BJ (cell line): Measurements from ENCODE around the gene FAM163A. TPM values are rescaled to one million over a fixed set of nuclear protein-coding genes. Genes with fewer than 3 reads are reported as not detected.

Source experiments
- CTCF ChIA-PET: fragments of 350-600 bp; formaldehyde crosslinking; extraction: SDS; loops from one replicate; lab custom pipeline; 2021; ENCODE audit warnings: antibody characterized with exemption, inconsistent platforms; lab: Yijun Ruan, JAX
- POLR2A ChIA-PET: fragments of 300-600 bp; sonication (Branson Sonifier 250); formaldehyde crosslinking; extraction: SDS; loops from one replicate; lab custom pipeline; 2021; ENCODE audit warnings: antibody characterized with exemption; lab: Charles Lee
- DNase-seq: peaks from one replicate; pipeline ENCODE4 v3.0.0-alpha.2; 2011; ENCODE audit warnings: low read depth
- H3K27me3 ChIP-seq: 2 replicates; pipeline ENCODE4 v1.6.0; 2011; ENCODE audit warnings: low read length; ENCODE audit not compliant: control insufficient read depth, insufficient read depth
- H3K36me3 ChIP-seq: 2 replicates; pipeline ENCODE4 v1.5.1; 2011; ENCODE audit warnings: low read length; ENCODE audit not compliant: control insufficient read depth, insufficient read depth
- H3K4me3 ChIP-seq: 2 replicates; pipeline ENCODE4 v1.5.1; 2011; ENCODE audit warnings: low read depth, mild to moderate bottlenecking, control low read depth, low read length
- polyA plus RNA-seq: library from polyadenylated mRNA; depleted of rRNA; stranded (reverse); fragments of >200 nt; gene quantifications from 2 replicates; pipeline ENCODE4 v1.2.3, GENCODE V29; 2011
- TF ChIP-seq, protein P1 (sequence below): IDR thresholded peaks from 2 replicates; pipeline ENCODE4 v1.5.1; 2011; ENCODE audit warnings: low read depth, mild to moderate bottlenecking, control low read depth, inconsistent platforms, low read length, moderate library complexity; ENCODE audit not compliant: insufficient read depth

FAM163A gene
- polyA plus RNA-seq, 1 experiment, result not detected

DNA sequence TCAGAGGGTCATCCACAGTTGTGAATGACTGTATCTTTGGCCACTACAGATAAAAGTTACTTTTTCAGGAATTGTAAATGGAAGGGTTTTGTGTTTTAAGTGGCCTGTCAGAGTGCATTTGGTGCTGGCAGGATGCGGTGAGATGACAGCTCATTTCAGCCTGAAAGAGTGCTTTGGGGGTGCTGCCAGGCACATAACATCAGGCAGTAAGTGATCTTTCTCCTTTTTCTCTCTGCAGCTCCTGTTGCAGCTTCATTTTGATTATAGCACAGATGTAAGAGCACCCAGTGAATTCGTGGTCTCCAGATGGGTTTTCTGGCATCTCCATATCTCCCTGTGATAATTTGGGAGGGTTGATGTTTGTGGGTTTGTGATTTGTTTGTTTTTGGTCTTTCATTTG is 14.8 kb upstream of the FAM163A start:
- TF ChIP-seq, protein P1, sequence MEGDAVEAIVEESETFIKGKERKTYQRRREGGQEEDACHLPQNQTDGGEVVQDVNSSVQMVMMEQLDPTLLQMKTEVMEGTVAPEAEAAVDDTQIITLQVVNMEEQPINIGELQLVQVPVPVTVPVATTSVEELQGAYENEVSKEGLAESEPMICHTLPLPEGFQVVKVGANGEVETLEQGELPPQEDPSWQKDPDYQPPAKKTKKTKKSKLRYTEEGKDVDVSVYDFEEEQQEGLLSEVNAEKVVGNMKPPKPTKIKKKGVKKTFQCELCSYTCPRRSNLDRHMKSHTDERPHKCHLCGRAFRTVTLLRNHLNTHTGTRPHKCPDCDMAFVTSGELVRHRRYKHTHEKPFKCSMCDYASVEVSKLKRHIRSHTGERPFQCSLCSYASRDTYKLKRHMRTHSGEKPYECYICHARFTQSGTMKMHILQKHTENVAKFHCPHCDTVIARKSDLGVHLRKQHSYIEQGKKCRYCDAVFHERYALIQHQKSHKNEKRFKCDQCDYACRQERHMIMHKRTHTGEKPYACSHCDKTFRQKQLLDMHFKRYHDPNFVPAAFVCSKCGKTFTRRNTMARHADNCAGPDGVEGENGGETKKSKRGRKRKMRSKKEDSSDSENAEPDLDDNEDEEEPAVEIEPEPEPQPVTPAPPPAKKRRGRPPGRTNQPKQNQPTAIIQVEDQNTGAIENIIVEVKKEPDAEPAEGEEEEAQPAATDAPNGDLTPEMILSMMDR, result no peak
- ChIA-PET POLR2A (no interaction called here), CTCF (interaction anchor here (1.5 to 1.9 kb wide), 2 partner anchors 82 to 87 kb away, joined by 5 to 11 read pairs; no protein-coding TSS in a partner anchor)
- no peak for DNase-seq
- H3K27me3 ChIP-seq, result peaks cover 5% of the 10 kb centered on the region; the same call in 1 of the 2 replicates
- no peak overlapping the region for H3K4me3 ChIP-seq
- H3K36me3 ChIP-seq, result no peaks in the 10 kb centered on the region

DNA sequence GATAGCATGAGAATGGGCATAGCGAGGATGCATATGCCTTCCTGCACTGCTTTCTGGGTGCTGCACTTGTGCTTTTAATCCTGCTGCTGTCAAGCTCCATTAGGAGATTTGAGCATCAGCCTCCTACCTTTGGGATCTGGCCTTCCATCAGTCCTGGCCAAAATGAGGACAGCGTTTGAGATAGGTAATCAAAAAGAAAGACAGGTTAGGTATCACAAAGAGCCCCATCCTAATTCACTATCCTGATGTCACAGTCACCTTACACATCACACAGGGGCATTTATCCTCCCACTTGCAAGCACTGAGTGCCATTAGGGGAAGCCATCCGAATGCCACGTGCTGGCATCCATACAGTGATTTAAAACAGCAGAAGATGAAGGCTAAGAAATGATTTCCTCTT is 13.2 kb upstream of the FAM163A start:
- Histone ChIP-seq H3K27me3 (peaks cover 5% of the 10 kb centered on the region; the same call in 1 of the 2 replicates), H3K4me3 (no peak overlapping the region), H3K36me3 (no peaks in the 10 kb centered on the region)
- CTCF ChIA-PET, result interaction anchor here (0.8 to 1.3 kb wide), 3 partner anchors 8 to 87 kb away, joined by 3 to 4 read pairs (median 3); no protein-coding TSS in a partner anchor
- no peak for DNase-seq
- POLR2A ChIA-PET, result no interaction called here
- TF ChIP-seq, protein P1, result no peak

DNA sequence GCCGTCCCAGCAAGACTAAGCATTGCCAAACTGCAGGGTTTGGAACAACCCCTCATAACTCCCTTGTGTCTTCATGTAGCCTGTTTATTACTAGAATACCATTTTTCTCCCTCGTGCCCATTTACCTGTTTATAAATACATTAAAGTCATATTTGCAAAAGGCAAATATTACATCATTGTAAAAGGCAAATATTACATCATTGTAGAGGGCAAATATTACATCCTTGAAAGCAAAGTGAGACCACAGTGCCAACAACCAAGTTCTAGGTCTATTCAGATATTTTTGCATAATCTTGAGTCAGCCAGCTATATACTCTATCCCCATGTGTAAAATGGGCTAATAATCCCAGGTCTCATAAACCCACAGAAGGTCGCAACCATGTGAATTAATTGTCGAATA is 11.4 kb upstream of the FAM163A start:
- TF ChIP-seq, protein P1, result no peak
- Histone ChIP-seq H3K36me3 (no peaks in the 10 kb centered on the region), H3K27me3 (peaks cover 5% of the 10 kb centered on the region; the same call in 1 of the 2 replicates), H3K4me3 (no peak overlapping the region)
- ChIA-PET CTCF (interaction anchor here (1.2 kb wide), 1 partner anchor 26 kb away, joined by 5 read pairs; no protein-coding TSS in a partner anchor), POLR2A (no interaction called here)
- no peak for DNase-seq

DNA sequence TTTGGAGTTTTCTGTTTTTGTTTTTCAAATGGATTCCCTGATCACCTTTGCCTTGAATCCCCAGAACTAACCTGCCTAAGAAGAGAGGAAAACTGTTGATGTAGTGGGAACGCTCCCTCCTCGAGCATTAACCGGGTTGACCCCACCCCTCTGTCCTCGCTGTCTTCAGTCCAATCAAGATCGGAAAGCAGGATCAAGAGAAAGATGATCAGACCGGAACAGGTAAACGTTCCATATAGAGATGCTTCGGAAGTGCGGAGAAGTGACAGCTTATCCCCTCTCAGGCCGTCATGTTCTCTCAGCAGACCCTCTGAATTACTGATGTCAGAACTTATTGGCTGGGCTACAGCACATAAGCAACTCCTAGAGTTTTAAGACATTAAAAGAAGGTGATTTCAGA is 800 bp upstream of the FAM163A start:
- TF ChIP-seq, protein P1, result no peak
- peaks cover 40% of the 10 kb centered on the region for H3K27me3 ChIP-seq
- no peak for DNase-seq
- CTCF ChIA-PET, result interaction anchor here (1.1 kb wide), 1 partner anchor 68 kb away, joined by 3 read pairs; no protein-coding TSS in a partner anchor
- H3K36me3 ChIP-seq, result no peaks in the 10 kb centered on the region
- no peak overlapping the region for H3K4me3 ChIP-seq
- POLR2A ChIA-PET, result no interaction called here

DNA sequence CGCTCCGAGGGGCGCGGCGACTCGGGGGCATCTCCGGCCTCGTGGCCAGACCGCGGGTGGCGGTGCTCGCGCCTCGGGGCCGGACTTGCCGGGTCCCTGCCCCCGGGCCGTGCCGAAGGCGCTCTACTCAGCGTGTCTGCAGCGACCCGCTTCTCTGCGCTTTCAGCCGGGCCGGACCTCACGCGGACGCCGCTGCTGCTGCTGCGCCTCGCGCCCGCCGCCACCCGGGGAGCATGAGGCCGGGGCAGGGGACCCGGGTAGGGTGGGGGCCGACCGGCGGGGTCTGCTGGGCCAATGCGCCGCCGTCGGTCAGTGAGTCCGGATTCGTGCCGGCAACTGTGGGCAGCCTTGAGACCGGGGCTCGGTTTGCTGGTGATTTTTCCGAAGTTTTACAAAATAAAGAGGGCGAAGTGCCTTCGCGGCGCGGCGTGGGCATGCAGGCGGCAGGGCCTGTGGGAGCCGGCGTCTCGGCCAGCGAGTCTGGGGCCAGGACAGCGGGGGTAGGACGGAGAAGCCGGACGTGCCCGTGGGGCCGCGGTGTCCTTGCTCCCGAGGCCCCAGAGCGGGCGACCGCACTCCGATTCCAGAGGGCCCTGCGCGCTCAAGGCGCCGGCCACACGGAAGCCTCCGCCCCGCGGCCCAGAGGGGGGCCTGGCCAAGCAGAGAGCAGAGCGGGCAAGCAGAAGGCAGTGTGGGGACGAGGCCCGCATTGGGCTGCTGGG is 749 bp downstream of the FAM163A start:
- ChIA-PET CTCF (interaction anchor here (1.1 kb wide), 1 partner anchor 67 kb away, joined by 3 read pairs; no protein-coding TSS in a partner anchor), POLR2A (no interaction called here)
- Histone ChIP-seq H3K4me3 (no peak overlapping the region), H3K27me3 (peaks cover 41% of the 10 kb centered on the region), H3K36me3 (no peaks in the 10 kb centered on the region)
- no peak for DNase-seq
- TF ChIP-seq, protein P1, result no peak
